ENCODE data around the gene TBC1D9.

DNA sequence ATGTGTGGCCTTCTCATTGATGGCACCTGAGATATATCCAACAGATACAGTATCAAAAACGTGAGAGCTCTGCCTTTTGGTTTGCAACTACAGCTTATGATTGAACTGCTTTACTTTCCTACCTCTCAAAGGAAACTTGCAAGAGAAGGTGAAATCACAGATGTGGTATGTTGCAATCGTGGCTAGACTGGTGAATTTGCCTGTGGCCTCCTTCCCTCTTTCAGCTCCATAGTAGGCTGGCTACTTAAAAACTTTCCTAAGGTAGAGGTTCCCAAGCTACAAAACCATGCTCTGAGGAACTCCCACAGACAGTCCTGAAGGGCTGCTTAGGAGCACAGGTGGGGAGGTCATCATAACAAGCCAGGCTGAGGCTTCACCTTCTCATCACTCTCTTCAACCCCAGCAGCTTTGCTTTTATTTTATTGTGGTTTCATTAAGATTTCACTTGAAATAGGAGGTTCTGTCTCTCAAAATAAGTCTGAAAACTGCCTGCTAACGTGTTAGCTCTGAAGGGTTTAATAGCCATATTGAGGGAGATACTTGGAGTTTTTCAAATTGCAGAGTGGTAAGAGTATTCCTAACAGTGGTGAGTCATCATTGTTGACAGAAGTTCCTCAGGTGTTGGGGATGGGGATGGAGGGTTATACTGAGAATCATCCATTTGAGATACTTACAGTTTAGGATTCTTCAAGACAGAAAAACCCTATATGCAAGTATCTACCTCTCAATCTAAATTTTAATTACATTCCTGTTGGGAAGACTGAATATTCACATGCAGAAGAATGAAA is 93.9 kb downstream of the TBC1D9 start:
- TF ChIP-seq, protein P1, sequence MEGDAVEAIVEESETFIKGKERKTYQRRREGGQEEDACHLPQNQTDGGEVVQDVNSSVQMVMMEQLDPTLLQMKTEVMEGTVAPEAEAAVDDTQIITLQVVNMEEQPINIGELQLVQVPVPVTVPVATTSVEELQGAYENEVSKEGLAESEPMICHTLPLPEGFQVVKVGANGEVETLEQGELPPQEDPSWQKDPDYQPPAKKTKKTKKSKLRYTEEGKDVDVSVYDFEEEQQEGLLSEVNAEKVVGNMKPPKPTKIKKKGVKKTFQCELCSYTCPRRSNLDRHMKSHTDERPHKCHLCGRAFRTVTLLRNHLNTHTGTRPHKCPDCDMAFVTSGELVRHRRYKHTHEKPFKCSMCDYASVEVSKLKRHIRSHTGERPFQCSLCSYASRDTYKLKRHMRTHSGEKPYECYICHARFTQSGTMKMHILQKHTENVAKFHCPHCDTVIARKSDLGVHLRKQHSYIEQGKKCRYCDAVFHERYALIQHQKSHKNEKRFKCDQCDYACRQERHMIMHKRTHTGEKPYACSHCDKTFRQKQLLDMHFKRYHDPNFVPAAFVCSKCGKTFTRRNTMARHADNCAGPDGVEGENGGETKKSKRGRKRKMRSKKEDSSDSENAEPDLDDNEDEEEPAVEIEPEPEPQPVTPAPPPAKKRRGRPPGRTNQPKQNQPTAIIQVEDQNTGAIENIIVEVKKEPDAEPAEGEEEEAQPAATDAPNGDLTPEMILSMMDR (IDR thresholded peaks at IDR 0.05) = no peak
- TF ChIP-seq NR3C1 (CRISPR knock-in tag; conservative IDR thresholded peaks at IDR 0.05; ENCODE audit: low read depth) (no peak), KAT7 (CRISPR knock-in tag; IDR thresholded peaks at IDR 0.05; ENCODE audit: borderline replicate concordance) (no peak), SP1 (CRISPR knock-in tag; conservative IDR thresholded peaks at IDR 0.05) (no peak), ESRRA (CRISPR knock-in tag; IDR thresholded peaks at IDR 0.05; ENCODE audit: borderline replicate concordance) (no peak), NFATC4 (CRISPR knock-in tag; IDR thresholded peaks at IDR 0.05) (no peak)
- TF ChIP-seq, protein P2, sequence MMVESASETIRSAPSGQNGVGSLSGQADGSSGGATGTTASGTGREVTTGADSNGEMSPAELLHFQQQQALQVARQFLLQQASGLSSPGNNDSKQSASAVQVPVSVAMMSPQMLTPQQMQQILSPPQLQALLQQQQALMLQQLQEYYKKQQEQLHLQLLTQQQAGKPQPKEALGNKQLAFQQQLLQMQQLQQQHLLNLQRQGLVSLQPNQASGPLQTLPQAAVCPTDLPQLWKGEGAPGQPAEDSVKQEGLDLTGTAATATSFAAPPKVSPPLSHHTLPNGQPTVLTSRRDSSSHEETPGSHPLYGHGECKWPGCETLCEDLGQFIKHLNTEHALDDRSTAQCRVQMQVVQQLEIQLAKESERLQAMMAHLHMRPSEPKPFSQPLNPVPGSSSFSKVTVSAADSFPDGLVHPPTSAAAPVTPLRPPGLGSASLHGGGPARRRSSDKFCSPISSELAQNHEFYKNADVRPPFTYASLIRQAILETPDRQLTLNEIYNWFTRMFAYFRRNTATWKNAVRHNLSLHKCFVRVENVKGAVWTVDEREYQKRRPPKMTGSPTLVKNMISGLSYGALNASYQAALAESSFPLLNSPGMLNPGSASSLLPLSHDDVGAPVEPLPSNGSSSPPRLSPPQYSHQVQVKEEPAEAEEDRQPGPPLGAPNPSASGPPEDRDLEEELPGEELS (CRISPR knock-in tag; IDR thresholded peaks at IDR 0.05) = no peak
- TF ChIP-seq, protein P3, sequence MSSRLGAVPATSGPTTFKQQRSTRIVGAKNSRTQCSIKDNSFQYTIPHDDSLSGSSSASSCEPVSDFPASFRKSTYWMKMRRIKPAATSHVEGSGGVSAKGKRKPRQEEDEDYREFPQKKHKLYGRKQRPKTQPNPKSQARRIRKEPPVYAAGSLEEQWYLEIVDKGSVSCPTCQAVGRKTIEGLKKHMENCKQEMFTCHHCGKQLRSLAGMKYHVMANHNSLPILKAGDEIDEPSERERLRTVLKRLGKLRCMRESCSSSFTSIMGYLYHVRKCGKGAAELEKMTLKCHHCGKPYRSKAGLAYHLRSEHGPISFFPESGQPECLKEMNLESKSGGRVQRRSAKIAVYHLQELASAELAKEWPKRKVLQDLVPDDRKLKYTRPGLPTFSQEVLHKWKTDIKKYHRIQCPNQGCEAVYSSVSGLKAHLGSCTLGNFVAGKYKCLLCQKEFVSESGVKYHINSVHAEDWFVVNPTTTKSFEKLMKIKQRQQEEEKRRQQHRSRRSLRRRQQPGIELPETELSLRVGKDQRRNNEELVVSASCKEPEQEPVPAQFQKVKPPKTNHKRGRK (CRISPR knock-in tag; IDR thresholded peaks at IDR 0.05; ENCODE audit: borderline replicate concordance) = no peak
- TF ChIP-seq, protein P4, sequence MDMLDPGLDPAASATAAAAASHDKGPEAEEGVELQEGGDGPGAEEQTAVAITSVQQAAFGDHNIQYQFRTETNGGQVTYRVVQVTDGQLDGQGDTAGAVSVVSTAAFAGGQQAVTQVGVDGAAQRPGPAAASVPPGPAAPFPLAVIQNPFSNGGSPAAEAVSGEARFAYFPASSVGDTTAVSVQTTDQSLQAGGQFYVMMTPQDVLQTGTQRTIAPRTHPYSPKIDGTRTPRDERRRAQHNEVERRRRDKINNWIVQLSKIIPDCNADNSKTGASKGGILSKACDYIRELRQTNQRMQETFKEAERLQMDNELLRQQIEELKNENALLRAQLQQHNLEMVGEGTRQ (CRISPR knock-in tag; IDR thresholded peaks at IDR 0.05) = no peak

Measured in WTC11 (cell line).